PC-3 (cell line): ENCODE results near the gene ARMC3. TPM values are rescaled to one million over a fixed set of nuclear protein-coding genes. Genes with fewer than 3 reads are reported as not detected.
A peak's percentile ranks its signal among the peaks of the same experiment; 100 is the strongest.

Experiments
- ATAC-seq: fragments of 200-7000 bp; cut with Tn5 transposase; 2 replicates; pipeline ENCODE4 v1.9.1; 2020; ENCODE audit warnings: mild to moderate bottlenecking, moderate library complexity
- BruUV-seq: library from RNA; stranded (reverse); fragments of 400-500 nt; replicated peaks from 2 replicates; lab custom pipeline; 2021; lab: Mats Ljungman, UMichigan
- CTCF ChIA-PET: fragments of 300-600 bp; sonication (Branson Sonifier 250); formaldehyde crosslinking; loops from one replicate; lab custom pipeline; 2022; ENCODE audit warnings: antibody characterized with exemption; lab: Charles Lee
- POLR2A ChIA-PET: fragments of 300-600 bp; sonication (Branson Sonifier 250); formaldehyde crosslinking; loops from one replicate; lab custom pipeline; 2022; ENCODE audit warnings: antibody characterized with exemption; ENCODE audit not compliant: unreplicated experiment; lab: Charles Lee
- DNase-seq: peaks from one replicate; pipeline ENCODE4 v3.0.0-alpha.2; 2015
- H2AFZ ChIP-seq: fragments of 300-600 bp; sonication (generic); 2 replicates; pipeline ENCODE4 v1.6.0; 2016; ENCODE audit warnings: antibody characterized with exemption, low read length
- H3F3A ChIP-seq: fragments of 300-600 bp; sonication (generic); one replicate; pipeline ENCODE4 v1.6.0; 2017; ENCODE audit warnings: antibody characterized with exemption, low read length, control low read depth, mild to moderate bottlenecking; ENCODE audit not compliant: unreplicated experiment
- H3K27ac ChIP-seq: fragments of 300-600 bp; sonication (generic); 2 replicates; pipeline ENCODE4 v1.5.1; 2016; ENCODE audit warnings: mild to moderate bottlenecking, low read length
- H3K27me3 ChIP-seq: fragments of 300-600 bp; sonication (generic); 2 replicates; pipeline ENCODE4 v1.6.1; 2016; ENCODE audit warnings: low read length, mixed read lengths
- H3K36me3 ChIP-seq: fragments of 300-600 bp; sonication (generic); 2 replicates; pipeline ENCODE4 v1.6.1; 2016; ENCODE audit warnings: low read depth, mixed run types, low read length, mixed read lengths
- H3K4me1 ChIP-seq: fragments of 300-600 bp; sonication (generic); 2 replicates; pipeline ENCODE4 v1.5.1; 2016; ENCODE audit warnings: low read length; ENCODE audit not compliant: insufficient read depth
- H3K4me2 ChIP-seq: fragments of 300-600 bp; sonication (generic); 2 replicates; pipeline ENCODE4 v1.6.0; 2016; ENCODE audit warnings: low read length
- H3K4me3 ChIP-seq: fragments of 300-600 bp; sonication (generic); 2 replicates; pipeline ENCODE4 v1.5.1; 2016; ENCODE audit warnings: mild to moderate bottlenecking, low read length, mixed read lengths
- H3K79me2 ChIP-seq: fragments of 300-600 bp; sonication (generic); 2 replicates; pipeline ENCODE4 v1.6.1; 2017; ENCODE audit warnings: low read length, mixed read lengths
- H3K9ac ChIP-seq: fragments of 300-600 bp; sonication (generic); 2 replicates; pipeline ENCODE4 v1.6.0; 2016; ENCODE audit warnings: mild to moderate bottlenecking, low read length
- H3K9me2 ChIP-seq: fragments of 300-600 bp; sonication (generic); replicated peaks from 2 replicates; pipeline ENCODE4 v1.6.1; 2016; ENCODE audit warnings: mixed run types, low read length, mixed read lengths
- H3K9me3 ChIP-seq: fragments of 300-600 bp; sonication (generic); 2 replicates; pipeline ENCODE4 v1.6.1; 2016; ENCODE audit warnings: low read length, mixed read lengths
- H4K20me1 ChIP-seq: fragments of 300-600 bp; sonication (generic); 2 replicates; pipeline ENCODE4 v1.6.1; 2016; ENCODE audit warnings: low read length, mixed read lengths
- CTCF ChIP-seq: fragments of 300-600 bp; sonication (generic); conservative IDR thresholded peaks from 2 replicates; pipeline ENCODE4 v1.5.1; 2017; ENCODE audit warnings: antibody characterized with exemption, low read depth, mild to moderate bottlenecking, low read length
- EZH2 ChIP-seq: fragments of 300-600 bp; sonication (generic); IDR thresholded peaks from one replicate; pipeline ENCODE4 v1.6.1; 2017; ENCODE audit warnings: antibody characterized with exemption, mild to moderate bottlenecking, low read length; ENCODE audit not compliant: unreplicated experiment
- intact Hi-C: fragments of 100-400 bp; cut with micrococcal nuclease; formaldehyde crosslinking; loops from 2 replicates; pipeline ENCODE4 v1.9.0; 2023
- total RNA-seq: library from RNA; depleted of rRNA; stranded (reverse); fragments of >200 nt; gene quantifications from 2 replicates; pipeline ENCODE4 v1.2.3, GENCODE V29; 2014; rRNA removed

The ARMC3 gene
- total RNA-seq, 1 experiment from 2014 or later = 0.18 TPM

DNA sequence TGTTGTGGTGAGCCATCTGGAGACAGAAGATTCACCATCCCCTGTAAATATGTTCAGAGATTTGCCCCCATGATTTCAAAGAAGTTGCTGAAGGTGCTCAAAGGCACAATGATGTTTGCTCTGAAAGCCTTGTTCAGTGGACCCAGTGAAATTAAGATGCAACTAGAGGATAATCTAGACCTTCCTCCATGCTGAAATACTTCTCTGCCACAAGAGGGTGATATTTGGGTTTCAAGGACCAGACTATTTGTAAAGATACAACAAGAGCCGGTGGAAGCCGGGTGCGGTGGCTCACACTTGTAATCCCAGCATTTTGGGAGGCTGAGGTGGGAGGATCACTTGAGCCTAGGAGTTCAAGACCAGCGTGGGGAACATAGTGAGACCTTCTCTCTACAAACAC lies 154.0 kb downstream of the ARMC3 start:
- H3K4me3 ChIP-seq = no peak overlapping the region
- H2AFZ ChIP-seq = no peak overlapping the region
- peak; percentile 37; the same call in 1 of the 2 replicates for ATAC-seq
- H3K27me3 ChIP-seq = no peaks in the 10 kb centered on the region
- CTCF ChIA-PET = no interaction called here
- H3K36me3 ChIP-seq = no peaks in the 10 kb centered on the region
- POLR2A ChIA-PET = no interaction called here
- H4K20me1 ChIP-seq = no peaks in the 10 kb centered on the region
- peaks cover 10% of the 10 kb centered on the region for H3K4me1 ChIP-seq
- intact Hi-C loops = no loop called here
- BruUV-seq = no TSS peak
- H3K9ac ChIP-seq = no peak overlapping the region
- H3F3A ChIP-seq = no peaks in the 10 kb centered on the region
- H3K9me3 ChIP-seq = no peaks in the 10 kb centered on the region
- H3K4me2 ChIP-seq = no peak overlapping the region
- H3K79me2 ChIP-seq = no peaks in the 10 kb centered on the region
- H3K27ac ChIP-seq = no peak overlapping the region
- peak; percentile 38 for DNase-seq
- TF ChIP-seq CTCF (peak; percentile 53), EZH2 (no peak)
- H3K9me2 ChIP-seq = no peaks in the 10 kb centered on the region

Other genes with a start within 250 kb of the ARMC3 start
- 20.2 and 22.6 TPM in 2 replicates for gene PIP4K2A, start 213.5 kb upstream of the ARMC3 start, total RNA-seq
- gene MSRB2, start 167.5 kb downstream of the ARMC3 start, total RNA-seq = 14.3 and 18.8 TPM in 2 replicates